ENCODE data around the gene KRTAP1-1. TPM values are rescaled to one million over a fixed set of nuclear protein-coding genes. Genes with fewer than 3 reads are reported as not detected.
"Not testable (repeated sequence)": the region's sequence is repeated elsewhere in the genome, so short reads cannot be mapped to it uniquely, and the experiment has no call there.

Gene KRTAP1-1
- total RNA-seq, 3 donors from 2014 or later (not counting 1 experiment from before 2014, with no cell fraction given) = not detected

GRCh38 chr17:41042953-41043352 is 1.7 kb upstream of the KRTAP1-1 start:
- Mint-ChIP-seq H3K36me3 (no peaks in the 10 kb centered on the region), H3K4me3 (no peak overlapping the region), H3K27ac (no peak overlapping the region), H3K27me3 (ENCODE audit: low read depth in 2 of 2) (peaks cover 19 to 34% of the 10 kb centered on the region in 2 donors), H3K9me3 (no peaks in the 10 kb centered on the region), H3K4me1 (no peaks in the 10 kb centered on the region)
- Histone ChIP-seq H3K27ac (ENCODE audit: low read length) (no peak overlapping the region), H3K36me3 (ENCODE audit: control insufficient read depth, insufficient read depth, low read length) (no peaks in the 10 kb centered on the region), H3K4me1 (ENCODE audit: control insufficient read depth, insufficient read depth, low read length) (no peaks in the 10 kb centered on the region), H3K9me3 (ENCODE audit: control insufficient read depth, insufficient read depth, low read length) (no peaks in the 10 kb centered on the region), H3K4me3 (ENCODE audit: low read length) (no peak overlapping the region), H3K27me3 (ENCODE audit: control insufficient read depth, insufficient read depth, low read length) (peaks cover 4% of the 10 kb centered on the region)
- no CpG with 5 or more reads among the region's 1 CpG for WGBS (ENCODE audit: insufficient coverage)
- intact Hi-C loops (cut with micrococcal nuclease) = no loop called here
- no peak for TF ChIP-seq CTCF (IDR thresholded peaks at IDR 0.05)
- DNase-seq (no peak), ATAC-seq (no peak)

GRCh38 chr17:41037853-41038350 is 3.3 kb downstream of the KRTAP1-1 start:
- no peak overlapping the region for H3K4me3 Mint-ChIP-seq
- ATAC-seq = no peak
- no peak for TF ChIP-seq CTCF (IDR thresholded peaks at IDR 0.05)
- no peak overlapping the region for H3K27ac Mint-ChIP-seq
- H3K9me3 Mint-ChIP-seq = no peaks in the 10 kb centered on the region
- no peak for DNase-seq
- Histone ChIP-seq H3K27me3 (ENCODE audit: control insufficient read depth, insufficient read depth, low read length) (peaks cover 8% of the 10 kb centered on the region), H3K9me3 (ENCODE audit: control insufficient read depth, insufficient read depth, low read length) (no peaks in the 10 kb centered on the region), H3K4me1 (ENCODE audit: control insufficient read depth, insufficient read depth, low read length) (no peaks in the 10 kb centered on the region), H3K27ac (ENCODE audit: low read length) (no peak overlapping the region), H3K4me3 (ENCODE audit: low read length) (no peak overlapping the region), H3K36me3 (ENCODE audit: control insufficient read depth, insufficient read depth, low read length) (no peaks in the 10 kb centered on the region)
- intact Hi-C loops (cut with micrococcal nuclease) = no loop called here
- H3K4me1 Mint-ChIP-seq = no peaks in the 10 kb centered on the region
- H3K27me3 Mint-ChIP-seq (ENCODE audit: low read depth in 2 of 2) = peaks cover 9 to 36% of the 10 kb centered on the region in 2 donors
- H3K36me3 Mint-ChIP-seq = no peaks in the 10 kb centered on the region
- 88% methylated on average over 2 of the region's 2 CpGs for WGBS (ENCODE audit: insufficient coverage)

GRCh38 chr17:41034346-41034935 is 6.8 kb downstream of the KRTAP1-1 start, which contains the start of gene KRTAP1-3:
TSS of gene KRTAP1-3 (minus strand) at chr17:41034874. CDS start at chr17:41034821, 53 bp downstream.
- H3K4me3 ChIP-seq (ENCODE audit: low read length); H3K4me1 Mint-ChIP-seq; H3K36me3 Mint-ChIP-seq; intact Hi-C loops (cut with micrococcal nuclease); H3K4me3 Mint-ChIP-seq; H3K4me1 ChIP-seq (ENCODE audit: control insufficient read depth, insufficient read depth, low read length); H3K36me3 ChIP-seq (ENCODE audit: control insufficient read depth, insufficient read depth, low read length); H3K27me3 ChIP-seq (ENCODE audit: control insufficient read depth, insufficient read depth, low read length); H3K27ac Mint-ChIP-seq; H3K27ac ChIP-seq (ENCODE audit: low read length); H3K9me3 Mint-ChIP-seq; H3K9me3 ChIP-seq (ENCODE audit: control insufficient read depth, insufficient read depth, low read length); ATAC-seq; DNase-seq: not testable (repeated sequence)
- WGBS (ENCODE audit: insufficient coverage) = 87% methylated on average over 9 of the region's 10 CpGs
- peaks cover 13 to 36% of the 10 kb centered on the region in 2 donors for H3K27me3 Mint-ChIP-seq (ENCODE audit: low read depth in 2 of 2)

GRCh38 chr17:41029633-41030245 is 11.5 kb downstream of the KRTAP1-1 start, which contains the start of gene KRTAP1-4:
TSS of gene KRTAP1-4 (minus strand) at chr17:41030195. CDS start at chr17:41030078, 117 bp downstream.
- no peaks in the 10 kb centered on the region for H3K4me1 Mint-ChIP-seq
- peaks cover 21 to 46% of the 10 kb centered on the region in 2 donors for H3K27me3 Mint-ChIP-seq (ENCODE audit: low read depth in 2 of 2)
- Histone ChIP-seq H3K9me3 (ENCODE audit: control insufficient read depth, insufficient read depth, low read length) (no peaks in the 10 kb centered on the region), H3K27me3 (ENCODE audit: control insufficient read depth, insufficient read depth, low read length) (no peaks in the 10 kb centered on the region), H3K36me3 (ENCODE audit: control insufficient read depth, insufficient read depth, low read length) (no peaks in the 10 kb centered on the region), H3K4me3 (ENCODE audit: low read length) (no peak within 1 kb of the TSS), H3K4me1 (ENCODE audit: control insufficient read depth, insufficient read depth, low read length) (no peaks in the 10 kb centered on the region), H3K27ac (ENCODE audit: low read length) (no peak within 1 kb of the TSS)
- no peaks in the 10 kb centered on the region for H3K9me3 Mint-ChIP-seq
- WGBS (ENCODE audit: insufficient coverage) = 86% methylated on average over 12 of the region's 12 CpGs
- ATAC-seq = no peak
- no peak within 1 kb of the TSS for H3K27ac Mint-ChIP-seq
- DNase-seq = no peak
- no peak within 1 kb of the TSS for H3K4me3 Mint-ChIP-seq
- TF ChIP-seq CTCF (IDR thresholded peaks at IDR 0.05) = no peak
- intact Hi-C loops (cut with micrococcal nuclease) = no loop called here
- H3K36me3 Mint-ChIP-seq = no peaks in the 10 kb centered on the region
